Right lobe of liver (tissue), 4 donors: ENCODE measurements around the gene MOSPD2.

Experiments
- POLR2A ChIP-seq: fragments of 450-650 bp; IDR thresholded peaks from one replicate; pipeline ENCODE4 v1.6.1; 2017; ENCODE audit warnings: antibody characterized with exemption, mild to moderate bottlenecking
- TF ChIP-seq, protein P1 (sequence below), 4 donors: fragments of 200-600 bp in 3 of 4; fragments of 450-650 bp in 1 of 4; IDR thresholded peaks; one replicate each; pipeline versions ENCODE4 v1.5.1 to v1.8.0; 2016 to 2022; ENCODE audit warnings: antibody characterized with exemption in 4 of 4, mild to moderate bottlenecking in 2 of 4
- donor health status: DM: no; HTN: no; CAD: no.
- donor health status: DM: no; HTN: no; CAD: no.
- donor health status: DM: no; HTN: yes; CAD: no.

DNA sequence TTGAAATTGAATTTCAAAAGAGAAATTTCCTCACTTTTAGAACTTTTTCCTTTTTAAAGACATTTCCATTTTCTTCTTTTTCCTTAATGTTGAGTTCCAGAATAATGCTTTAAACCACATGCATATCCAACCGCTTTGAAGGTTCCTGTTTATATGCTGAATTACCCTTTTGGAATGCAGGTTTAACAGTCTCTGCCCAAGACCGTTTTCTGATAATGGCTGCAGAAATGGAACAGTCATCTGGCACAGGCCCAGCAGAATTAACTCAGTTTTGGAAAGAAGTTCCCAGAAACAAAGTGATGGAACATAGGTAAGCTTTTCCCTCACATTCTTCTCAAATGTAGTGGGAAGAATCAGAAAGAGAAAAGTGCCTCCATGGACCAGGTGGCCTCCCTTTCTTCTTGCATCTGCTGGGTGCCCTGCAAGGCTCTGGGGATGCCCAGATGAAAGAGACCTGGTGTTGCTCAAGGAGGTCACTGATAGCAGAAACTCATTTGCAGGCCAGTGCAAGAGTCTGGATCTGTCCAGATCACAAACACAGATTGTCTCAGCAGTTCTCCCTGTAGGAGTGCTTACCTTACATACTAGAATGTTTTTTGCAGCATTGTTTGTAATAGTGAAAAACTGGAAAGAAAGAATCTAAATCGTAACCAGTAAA is 42.9 kb downstream of the MOSPD2 start:
- TF ChIP-seq, protein P1, sequence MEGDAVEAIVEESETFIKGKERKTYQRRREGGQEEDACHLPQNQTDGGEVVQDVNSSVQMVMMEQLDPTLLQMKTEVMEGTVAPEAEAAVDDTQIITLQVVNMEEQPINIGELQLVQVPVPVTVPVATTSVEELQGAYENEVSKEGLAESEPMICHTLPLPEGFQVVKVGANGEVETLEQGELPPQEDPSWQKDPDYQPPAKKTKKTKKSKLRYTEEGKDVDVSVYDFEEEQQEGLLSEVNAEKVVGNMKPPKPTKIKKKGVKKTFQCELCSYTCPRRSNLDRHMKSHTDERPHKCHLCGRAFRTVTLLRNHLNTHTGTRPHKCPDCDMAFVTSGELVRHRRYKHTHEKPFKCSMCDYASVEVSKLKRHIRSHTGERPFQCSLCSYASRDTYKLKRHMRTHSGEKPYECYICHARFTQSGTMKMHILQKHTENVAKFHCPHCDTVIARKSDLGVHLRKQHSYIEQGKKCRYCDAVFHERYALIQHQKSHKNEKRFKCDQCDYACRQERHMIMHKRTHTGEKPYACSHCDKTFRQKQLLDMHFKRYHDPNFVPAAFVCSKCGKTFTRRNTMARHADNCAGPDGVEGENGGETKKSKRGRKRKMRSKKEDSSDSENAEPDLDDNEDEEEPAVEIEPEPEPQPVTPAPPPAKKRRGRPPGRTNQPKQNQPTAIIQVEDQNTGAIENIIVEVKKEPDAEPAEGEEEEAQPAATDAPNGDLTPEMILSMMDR (IDR thresholded peaks at IDR 0.05) = no peak
- TF ChIP-seq POLR2A = no peak
